GM12878 (cell line): ENCODE results near the gene SATL1. TPM values are rescaled to one million over a fixed set of nuclear protein-coding genes. Genes with fewer than 3 reads are reported as not detected.

Experiments
- ATAC-seq: fragments of 200-7000 bp; cut with Tn5 transposase; 3 replicates; pipeline ENCODE4 v1.9.1; 2020; ENCODE audit warnings: mild to moderate bottlenecking, moderate library complexity
- BruUV-seq: library from RNA; stranded (reverse); fragments of 400-500 nt; replicated peaks from 2 replicates; lab custom pipeline; 2021; lab: Mats Ljungman, UMichigan
- CTCF ChIA-PET: fragments of 300-600 bp; sonication (Branson Sonifier 250); formaldehyde crosslinking; extraction: SDS; loops from one replicate; lab custom pipeline; 2021; ENCODE audit warnings: inconsistent platforms; lab: Yijun Ruan, JAX
- POLR2A ChIA-PET: fragments of 350-600 bp; formaldehyde crosslinking; extraction: SDS; loops from one replicate; lab custom pipeline; 2021; ENCODE audit warnings: inconsistent platforms; lab: Charles Lee
- RAD21 ChIA-PET: fragments of 300-600 bp; sonication (Branson Sonifier 250); formaldehyde crosslinking; loops from one replicate; lab custom pipeline; 2023; ENCODE audit warnings: antibody characterized with exemption; ENCODE audit not compliant: unreplicated experiment; lab: Charles Lee
- SMC1A ChIA-PET: fragments of 300-600 bp; sonication (Branson Sonifier 250); formaldehyde crosslinking; loops from one replicate; lab custom pipeline; 2023; ENCODE audit not compliant: unreplicated experiment, uncharacterized antibody; lab: Charles Lee
- DNase-seq: peaks from one replicate; pipeline ENCODE4 v3.0.0-alpha.2; 2011; ENCODE audit warnings: low read depth, low spot score
- FAIRE-seq: peaks from 3 replicates; lab custom pipeline; 2011; peaks lifted over from hg19 to GRCh38; lab: Jason Lieb, UNC
- H2AFZ ChIP-seq: 2 replicates; pipeline ENCODE4 v1.6.0; 2011; ENCODE audit warnings: low read depth, low read length, control low read depth; ENCODE audit not compliant: control insufficient read depth
- H3K27ac ChIP-seq: 2 replicates; pipeline ENCODE4 v1.5.1; 2011; ENCODE audit warnings: control low read depth; ENCODE audit not compliant: control insufficient read depth, insufficient read depth
- H3K27me3 ChIP-seq, 2 experiments: replicated peaks in 1 of 2; 2 replicates each; pipeline versions ENCODE4 v1.6.0 to v1.6.1; 2011; ENCODE audit warnings: low read length in 1 of 2; ENCODE audit not compliant: control insufficient read depth in 2 of 2, insufficient read depth in 2 of 2
- H3K36me3 ChIP-seq, 2 experiments: 2 replicates each; pipeline ENCODE4 v1.5.1; 2011; ENCODE audit warnings: low read length in 1 of 2; ENCODE audit not compliant: control insufficient read depth in 2 of 2, insufficient read depth in 2 of 2
- H3K4me1 ChIP-seq: 2 replicates; pipeline ENCODE4 v1.6.1; 2011; ENCODE audit warnings: mild to moderate bottlenecking, low read length, moderate library complexity, mixed read lengths; ENCODE audit not compliant: control insufficient read depth, insufficient read depth
- H3K4me2 ChIP-seq: 2 replicates; pipeline ENCODE4 v1.6.0; 2011; ENCODE audit warnings: control low read depth; ENCODE audit not compliant: control insufficient read depth, insufficient read depth
- H3K4me3 ChIP-seq: fragments of 200-600 bp; sonication (generic); 2 replicates; pipeline ENCODE4 v1.5.1; 2016
- H3K79me2 ChIP-seq: 2 replicates; pipeline ENCODE4 v1.6.0; 2011; ENCODE audit warnings: low read length; ENCODE audit not compliant: control insufficient read depth, insufficient read depth
- H3K9ac ChIP-seq: 2 replicates; pipeline ENCODE4 v1.8.0; 2011; ENCODE audit warnings: low read length, control low read depth, mixed read lengths; ENCODE audit not compliant: control insufficient read depth, insufficient read depth
- H3K9me3 ChIP-seq: replicated peaks from 3 replicates; pipeline ENCODE4 v1.5.1; 2011; ENCODE audit warnings: mild to moderate bottlenecking, low read length; ENCODE audit not compliant: control insufficient read depth, insufficient read depth
- H4K20me1 ChIP-seq: 2 replicates; pipeline ENCODE4 v1.6.0; 2011; ENCODE audit not compliant: control insufficient read depth, insufficient read depth
- CBX5 ChIP-seq: sonication (generic); IDR thresholded peaks from 2 replicates; pipeline ENCODE4 v1.6.1; 2016; ENCODE audit warnings: low read depth, moderate library complexity, mild to moderate bottlenecking, inconsistent platforms
- RAD21 ChIP-seq: IDR thresholded peaks from 2 replicates; pipeline ENCODE4 v1.6.1; 2011; ENCODE audit warnings: mild to moderate bottlenecking, low read depth, low read length, moderate library complexity; ENCODE audit not compliant: insufficient read depth
- RCOR1 ChIP-seq: conservative IDR thresholded peaks from 2 replicates; pipeline ENCODE4 v1.6.1; 2012; ENCODE audit warnings: low read depth, low read length, improper control_type of control experiment
- SPI1 ChIP-seq: IDR thresholded peaks from 2 replicates; pipeline ENCODE4 v1.6.1; 2011; ENCODE audit warnings: low read depth, mild to moderate bottlenecking, low read length, moderate library complexity, borderline replicate concordance; ENCODE audit not compliant: insufficient read depth
- USF2 ChIP-seq: IDR thresholded peaks from 2 replicates; pipeline ENCODE4 v1.6.1; 2011; ENCODE audit warnings: low read depth, low read length, improper control_type of control experiment, borderline replicate concordance
- YBX1 ChIP-seq: fragments of 450-650 bp; IDR thresholded peaks from 2 replicates; pipeline ENCODE4 v1.6.1; 2016; ENCODE audit warnings: antibody characterized with exemption
- ZBTB33 ChIP-seq: fragments of 450-650 bp; IDR thresholded peaks from 2 replicates; pipeline ENCODE4 v1.6.1; 2017; ENCODE audit warnings: mild to moderate bottlenecking
- ZNF622 ChIP-seq: fragments of 450-650 bp; IDR thresholded peaks from 2 replicates; pipeline ENCODE4 v1.6.1; 2017; ENCODE audit warnings: mild to moderate bottlenecking, inconsistent platforms
- WGBS: methylation state at CpG from one replicate; pipeline ENCODE4 v1.1.6; 2016; ENCODE audit warnings: low lambda C conversion rate; ENCODE audit not compliant: insufficient replicate concordance, insufficient coverage; ENCODE audit errors: missing lambda C conversion rate; 5-methylcytosine and 5-hydroxymethylcytosine counted together
- in situ Hi-C: fragments of 300-500 bp; cut with MboI; formaldehyde crosslinking; loops from 9 replicates; pipeline ENCODE4 v1.14.3; 2018; ENCODE audit warnings: mixed read lengths
- intact Hi-C: fragments of 100-400 bp; cut with micrococcal nuclease; formaldehyde crosslinking; loops from one replicate; pipeline ENCODE4 v1.14.2; 2022; ENCODE audit not compliant: unreplicated experiment
- polyA plus RNA-seq, 11 experiments: library from polyadenylated mRNA; depleted of rRNA in 4 of 11; unstranded in 6 of 11; stranded (reverse) in 5 of 11; fragments of >200 nt; fragmentation: Nextera tagmentation in 4 of 11; fragmentation: Illumina TruSeq in 1 of 11; extraction: Ambion mirVana in 4 of 11; extraction: Trizol in 1 of 11; gene quantifications; 1 replicate in 1 of 11; 2 replicates in 10 of 11; pipeline versions ENCODE4 v1.2.1 to v1.2.3, GENCODE V29; 2011 to 2016; ENCODE audit warnings: inconsistent platforms in 2 of 11, missing spikeins in 2 of 11, low read depth in 1 of 11
- total RNA-seq, 4 experiments: library from RNA; depleted of rRNA in 3 of 4; stranded (reverse); fragments of >200 nt in 3 of 4; fragmentation: Illumina TruSeq in 1 of 4; extraction: Trizol in 1 of 4; gene quantifications; 2 replicates each; pipeline versions ENCODE4 v1.2.1 to v1.2.3, GENCODE V29; 2013 to 2021
- TF ChIP-seq, protein P1 (sequence below): fragments of 450-650 bp; formaldehyde crosslinking; IDR thresholded peaks from 2 replicates; pipeline ENCODE4 v1.5.0; 2022; ENCODE audit warnings: mild to moderate bottlenecking, missing genetic modification characterization

The SATL1 gene
- total and polyA plus RNA-seq, 10 of the 15 experiments (the other 5 are each of a cell fraction or from before 2014, with no cell fraction given), result 0.01 TPM; not detected in 9

- CTCF ChIA-PET, result interaction anchor here (0.6 kb wide), 1 partner anchor 284 kb away, joined by 3 read pairs; no protein-coding TSS in a partner anchor
- BruUV-seq, result no TSS peak
- no peak for FAIRE-seq
Measured at GRCh38 chrX:85203461-85203970, 40.1 kb downstream of the SATL1 start.

More at GRCh38 chrX:85203461-85203970, 40.1 kb downstream of the SATL1 start:
- H3K9me3 ChIP-seq, result no peaks in the 10 kb centered on the region
- H3K9ac ChIP-seq, result no peak overlapping the region
- RAD21 ChIA-PET, result no interaction called here
- in situ Hi-C loops, result no loop called here
- no peaks in the 10 kb centered on the region for H3K4me1 ChIP-seq
- TF ChIP-seq ZNF622, result no peak
- TF ChIP-seq RCOR1, result no peak
- no peak for TF ChIP-seq RAD21
- TF ChIP-seq CBX5, result no peak
- TF ChIP-seq USF2, result no peak
- TF ChIP-seq ZBTB33, result no peak
- no peak for TF ChIP-seq SPI1
- TF ChIP-seq YBX1, result no peak
- TF ChIP-seq, protein P1, sequence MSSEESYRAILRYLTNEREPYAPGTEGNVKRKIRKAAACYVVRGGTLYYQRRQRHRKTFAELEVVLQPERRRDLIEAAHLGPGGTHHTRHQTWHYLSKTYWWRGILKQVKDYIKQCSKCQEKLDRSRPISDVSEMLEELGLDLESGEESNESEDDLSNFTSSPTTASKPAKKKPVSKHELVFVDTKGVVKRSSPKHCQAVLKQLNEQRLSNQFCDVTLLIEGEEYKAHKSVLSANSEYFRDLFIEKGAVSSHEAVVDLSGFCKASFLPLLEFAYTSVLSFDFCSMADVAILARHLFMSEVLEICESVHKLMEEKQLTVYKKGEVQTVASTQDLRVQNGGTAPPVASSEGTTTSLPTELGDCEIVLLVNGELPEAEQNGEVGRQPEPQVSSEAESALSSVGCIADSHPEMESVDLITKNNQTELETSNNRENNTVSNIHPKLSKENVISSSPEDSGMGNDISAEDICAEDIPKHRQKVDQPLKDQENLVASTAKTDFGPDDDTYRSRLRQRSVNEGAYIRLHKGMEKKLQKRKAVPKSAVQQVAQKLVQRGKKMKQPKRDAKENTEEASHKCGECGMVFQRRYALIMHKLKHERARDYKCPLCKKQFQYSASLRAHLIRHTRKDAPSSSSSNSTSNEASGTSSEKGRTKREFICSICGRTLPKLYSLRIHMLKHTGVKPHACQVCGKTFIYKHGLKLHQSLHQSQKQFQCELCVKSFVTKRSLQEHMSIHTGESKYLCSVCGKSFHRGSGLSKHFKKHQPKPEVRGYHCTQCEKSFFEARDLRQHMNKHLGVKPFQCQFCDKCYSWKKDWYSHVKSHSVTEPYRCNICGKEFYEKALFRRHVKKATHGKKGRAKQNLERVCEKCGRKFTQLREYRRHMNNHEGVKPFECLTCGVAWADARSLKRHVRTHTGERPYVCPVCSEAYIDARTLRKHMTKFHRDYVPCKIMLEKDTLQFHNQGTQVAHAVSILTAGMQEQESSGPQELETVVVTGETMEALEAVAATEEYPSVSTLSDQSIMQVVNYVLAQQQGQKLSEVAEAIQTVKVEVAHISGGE (CRISPR knock-in tag), result no peak
- H2AFZ ChIP-seq, result no peak overlapping the region
- DNase-seq (no peak), ATAC-seq (no peak)
- H4K20me1 ChIP-seq, result no peaks in the 10 kb centered on the region
- no peak overlapping the region for H3K27ac ChIP-seq
- no peaks in the 10 kb centered on the region for H3K79me2 ChIP-seq
- H3K4me3 ChIP-seq, result no peak overlapping the region
- POLR2A ChIA-PET, result no interaction called here
- intact Hi-C loops, result no loop called here
- no peak overlapping the region for H3K4me2 ChIP-seq
- SMC1A ChIA-PET, result no interaction called here
- WGBS, result 62% methylated on average over 8 of the region's 8 CpGs
- H3K36me3 ChIP-seq, result no peaks in the 10 kb centered on the region
- H3K27me3 ChIP-seq, result no peaks in the 10 kb centered on the region
